HepG2 (cell line): Measurements from ENCODE around the gene METRN. TPM values are rescaled to one million over a fixed set of nuclear protein-coding genes. Genes with fewer than 3 reads are reported as not detected.
A peak's percentile ranks its signal among the peaks of the same experiment; 100 is the strongest.

Experiments
- AHDC1 ChIP-seq: sonication (generic); formaldehyde crosslinking; IDR thresholded peaks from 2 replicates; pipeline ENCODE4 v1.5.1; 2020; ENCODE audit warnings: mild to moderate bottlenecking, missing genetic modification reagents, borderline replicate concordance
- FLYWCH1 ChIP-seq: sonication (generic); formaldehyde crosslinking; IDR thresholded peaks from 2 replicates; pipeline ENCODE4 v1.8.1; 2023; ENCODE audit warnings: mild to moderate bottlenecking, missing genetic modification reagents
- HHEX ChIP-seq: IDR thresholded peaks from 2 replicates; pipeline ENCODE4 v1.6.1; 2016; ENCODE audit warnings: control low read depth
- HINFP ChIP-seq: sonication (generic); formaldehyde crosslinking; IDR thresholded peaks from 2 replicates; pipeline ENCODE4 v1.4.0; 2020; ENCODE audit warnings: low read depth, mild to moderate bottlenecking, missing genetic modification reagents
- HOXA5 ChIP-seq: sonication (generic); formaldehyde crosslinking; IDR thresholded peaks from 2 replicates; pipeline ENCODE4 v1.4.0; 2020; ENCODE audit warnings: missing genetic modification reagents
- MTA1 ChIP-seq: sonication (generic); formaldehyde crosslinking; IDR thresholded peaks from 2 replicates; pipeline ENCODE4 v1.4.0; 2020; ENCODE audit warnings: missing genetic modification reagents, mild to moderate bottlenecking, borderline replicate concordance
- PAF1 ChIP-seq: IDR thresholded peaks from 2 replicates; pipeline ENCODE4 v1.6.1; 2016; ENCODE audit warnings: missing genetic modification reagents, missing compliant biosample characterization
- POLR2AphosphoS5 ChIP-seq: IDR thresholded peaks from 2 replicates; pipeline ENCODE4 v1.6.1; 2012; ENCODE audit warnings: low read depth, low read length
- SRY ChIP-seq: sonication (generic); formaldehyde crosslinking; IDR thresholded peaks from 2 replicates; pipeline ENCODE4 v1.8.0; 2022; ENCODE audit warnings: mild to moderate bottlenecking, missing genetic modification reagents
- STAT5B ChIP-seq: sonication (generic); formaldehyde crosslinking; IDR thresholded peaks from 2 replicates; pipeline ENCODE4 v1.4.0; 2020; ENCODE audit warnings: missing genetic modification reagents
- TMF1 ChIP-seq: sonication (generic); formaldehyde crosslinking; IDR thresholded peaks from 2 replicates; pipeline ENCODE4 v1.8.1; 2022; ENCODE audit warnings: low read depth, missing genetic modification reagents
- ZC3H13 ChIP-seq: sonication (generic); formaldehyde crosslinking; IDR thresholded peaks from 2 replicates; pipeline ENCODE4 v1.8.1; 2023; ENCODE audit warnings: mild to moderate bottlenecking, missing genetic modification reagents, moderate library complexity
- ZNF24 ChIP-seq: fragments of 450-650 bp; IDR thresholded peaks from 2 replicates; pipeline ENCODE4 v1.6.1; 2017; ENCODE audit warnings: antibody characterized with exemption, mild to moderate bottlenecking
- ZNF280B ChIP-seq: sonication (generic); formaldehyde crosslinking; IDR thresholded peaks from 2 replicates; pipeline ENCODE4 v1.5.0; 2020; ENCODE audit warnings: missing genetic modification reagents, mild to moderate bottlenecking, borderline replicate concordance
- ZNF430 ChIP-seq: sonication (generic); formaldehyde crosslinking; IDR thresholded peaks from 2 replicates; pipeline ENCODE4 v1.9.0; 2021; ENCODE audit warnings: mild to moderate bottlenecking, missing genetic modification reagents
- ZNF792 ChIP-seq: IDR thresholded peaks from 2 replicates; pipeline ENCODE4 v1.6.1; 2016
- polyA plus RNA-seq, 8 experiments: library from polyadenylated mRNA; depleted of rRNA in 3 of 8; stranded (reverse) in 7 of 8; unstranded in 1 of 8; fragments of >200 nt; fragmentation: Illumina TruSeq in 4 of 8; extraction: Trizol in 4 of 8; gene quantifications; 2 replicates each; pipeline versions ENCODE4 v1.2.1 to v1.2.3, GENCODE V29; 2011 to 2016; ENCODE audit warnings: low read depth in 4 of 8, missing spikeins in 1 of 8, mixed read lengths in 1 of 8; ENCODE audit not compliant: insufficient read depth in 1 of 8
- total RNA-seq, 5 experiments: library from RNA; depleted of rRNA; stranded (reverse); fragments of >200 nt; fragmentation: Illumina TruSeq; extraction: Trizol; gene quantifications; 2 replicates each; pipeline ENCODE4 v1.2.3, GENCODE V29; 2016; ENCODE audit warnings: low read depth in 1 of 5
- TF ChIP-seq, protein P1 (sequence below): sonication (generic); formaldehyde crosslinking; IDR thresholded peaks from 2 replicates; pipeline ENCODE4 v1.9.0; 2022; ENCODE audit warnings: low read depth, missing genetic modification reagents

The METRN gene
- total and polyA plus RNA-seq, 2 of the 13 experiments (the other 11 are each of a cell fraction or from before 2014, with no cell fraction given) = 25.5 to 46.1 TPM

DNA sequence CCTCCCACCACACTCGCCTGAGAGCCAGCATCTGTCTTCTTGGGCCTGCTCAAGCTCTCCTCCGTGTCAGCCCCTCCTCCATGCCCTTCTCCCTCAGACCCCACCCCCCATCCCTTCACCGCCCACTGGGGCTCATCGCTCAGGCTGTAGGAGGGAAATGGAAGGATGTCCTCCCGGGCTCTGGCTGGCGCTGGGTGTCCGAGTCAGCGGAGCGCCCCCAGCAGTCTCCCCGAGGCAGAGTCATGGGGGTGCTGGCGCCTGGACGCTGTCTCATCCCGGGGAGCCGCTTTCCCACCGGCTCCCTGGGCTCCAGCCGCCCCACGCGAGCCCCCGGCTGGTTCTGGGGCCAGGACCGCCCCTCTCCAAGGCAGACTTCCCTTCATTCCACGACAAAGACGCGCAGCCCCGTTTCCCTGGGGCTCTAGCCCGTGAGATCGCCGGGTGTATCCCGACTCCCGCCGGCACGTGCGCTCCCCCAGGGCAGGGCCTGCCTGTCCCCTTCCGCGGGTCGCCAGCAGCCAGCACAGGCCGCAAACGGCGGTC lies 5.6 kb downstream of the METRN start (continued):
- TF ChIP-seq ZNF280B (CRISPR knock-in tag) = no peak; the same call in 1 of the 2 replicates
- no peak for TF ChIP-seq SRY (CRISPR knock-in tag)
- TF ChIP-seq HOXA5 (CRISPR knock-in tag) = no peak
- no peak for TF ChIP-seq ZNF430 (CRISPR knock-in tag)
- TF ChIP-seq HINFP (CRISPR knock-in tag) = no peak
- TF ChIP-seq, protein P1, sequence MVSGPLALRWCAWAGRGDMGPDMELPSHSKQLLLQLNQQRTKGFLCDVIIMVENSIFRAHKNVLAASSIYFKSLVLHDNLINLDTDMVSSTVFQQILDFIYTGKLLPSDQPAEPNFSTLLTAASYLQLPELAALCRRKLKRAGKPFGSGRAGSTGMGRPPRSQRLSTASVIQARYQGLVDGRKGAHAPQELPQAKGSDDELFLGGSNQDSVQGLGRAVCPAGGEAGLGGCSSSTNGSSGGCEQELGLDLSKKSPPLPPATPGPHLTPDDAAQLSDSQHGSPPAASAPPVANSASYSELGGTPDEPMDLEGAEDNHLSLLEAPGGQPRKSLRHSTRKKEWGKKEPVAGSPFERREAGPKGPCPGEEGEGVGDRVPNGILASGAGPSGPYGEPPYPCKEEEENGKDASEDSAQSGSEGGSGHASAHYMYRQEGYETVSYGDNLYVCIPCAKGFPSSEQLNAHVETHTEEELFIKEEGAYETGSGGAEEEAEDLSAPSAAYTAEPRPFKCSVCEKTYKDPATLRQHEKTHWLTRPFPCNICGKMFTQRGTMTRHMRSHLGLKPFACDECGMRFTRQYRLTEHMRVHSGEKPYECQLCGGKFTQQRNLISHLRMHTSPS = no peak
- TF ChIP-seq HHEX (CRISPR knock-in tag) = no peak
- no peak for TF ChIP-seq FLYWCH1 (CRISPR knock-in tag)
- no peak for TF ChIP-seq POLR2AphosphoS5
- TF ChIP-seq ZC3H13 (CRISPR knock-in tag) = peak; percentile 80
- TF ChIP-seq MTA1 (CRISPR knock-in tag) = no peak
- no peak for TF ChIP-seq ZNF24
- no peak for TF ChIP-seq STAT5B (CRISPR knock-in tag)
- no peak for TF ChIP-seq PAF1 (CRISPR knock-in tag)
- no peak for TF ChIP-seq TMF1 (CRISPR knock-in tag)
- TF ChIP-seq ZNF792 (CRISPR knock-in tag) = no peak; the same call in 1 of the 2 replicates
- TF ChIP-seq AHDC1 (CRISPR knock-in tag) = no peak
